NT2/D1 (cell line): Measurements from ENCODE around the gene TBC1D22A.

Source experiments
- YY1 ChIP-seq: IDR thresholded peaks from 2 replicates; pipeline ENCODE4 v1.6.1; 2011; ENCODE audit not compliant: insufficient read length, insufficient read depth
- ZNF274 ChIP-seq: IDR thresholded peaks from 2 replicates; pipeline ENCODE4 v1.6.1; 2011; ENCODE audit warnings: mild to moderate bottlenecking, low read depth, low read length

DNA sequence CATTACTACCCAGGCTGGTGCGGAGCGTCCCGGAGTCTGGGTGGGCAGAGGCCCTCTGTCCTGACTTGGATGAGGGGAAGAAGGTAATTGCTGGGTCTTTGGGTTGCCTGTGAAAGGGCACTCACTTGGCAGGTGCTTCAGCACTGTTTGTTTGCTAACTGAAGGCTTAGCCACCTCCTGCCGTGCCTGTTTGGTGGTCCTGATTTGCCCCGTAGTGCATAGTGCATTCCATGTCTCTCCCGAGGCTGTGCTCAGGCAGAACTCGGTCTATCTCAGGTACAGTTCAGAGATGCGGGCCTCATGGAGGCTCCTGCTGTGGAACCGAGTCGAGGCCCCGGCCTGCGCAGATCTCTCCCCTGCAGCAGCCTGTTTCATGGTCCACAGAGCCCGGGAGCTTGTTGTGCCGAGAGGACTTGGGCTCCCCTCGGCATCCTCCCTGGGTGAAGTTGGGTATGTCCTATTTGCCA, 146.2 kb downstream of the TBC1D22A start:
- TF ChIP-seq YY1: no peak
- no peak for TF ChIP-seq ZNF274
